SIG-M5 (cell line): ENCODE data around the gene PRKAB2.
"Not testable (repeated sequence)": the region's sequence is repeated elsewhere in the genome, so short reads cannot be mapped to it uniquely, and the experiment has no call there.

Experiments
- DNase-seq: peaks from one replicate; lab custom pipeline; 2025; lab: John Stamatoyannopoulos, UW

Gene PRKAB2

DNA sequence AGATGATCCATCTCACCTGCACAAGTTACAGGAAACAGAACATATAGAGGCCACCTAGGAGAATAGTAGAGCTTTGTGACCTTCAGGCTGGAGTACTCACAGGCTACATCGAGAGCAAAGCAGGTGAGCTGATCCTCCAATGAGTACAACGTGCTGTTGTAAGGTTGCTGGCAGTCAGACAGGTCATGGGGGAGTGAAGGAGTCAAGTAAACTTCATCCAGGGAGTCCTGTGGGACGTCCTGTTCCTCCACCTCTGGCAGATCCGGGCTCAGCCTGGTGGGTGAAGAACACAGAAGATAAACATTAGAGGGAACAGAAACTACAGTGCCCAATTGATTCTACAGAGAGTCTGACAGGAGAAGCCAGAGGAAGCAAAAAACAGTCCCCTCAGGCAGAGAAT is 62.5 kb downstream of the PRKAB2 start:
- no peak for DNase-seq

DNA sequence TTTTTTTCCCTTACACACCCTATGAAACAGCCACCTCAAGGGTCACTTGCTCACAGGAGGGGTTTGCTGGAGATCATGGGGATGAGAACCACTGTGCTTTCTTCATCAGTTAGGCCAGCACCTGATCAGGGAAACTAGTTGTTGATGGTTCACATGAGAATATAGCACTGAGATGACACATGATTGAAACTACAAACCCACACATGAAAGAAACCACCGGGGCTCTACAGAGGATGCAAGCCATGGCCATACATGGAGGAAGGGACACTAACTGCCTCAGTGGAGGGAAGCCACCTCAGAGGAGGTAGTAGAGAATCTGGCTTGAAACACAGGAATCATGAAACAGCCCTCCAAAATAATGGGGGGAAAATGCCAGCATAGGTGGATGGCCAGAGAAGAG is 63.2 kb downstream of the PRKAB2 start:
- no peak for DNase-seq

DNA sequence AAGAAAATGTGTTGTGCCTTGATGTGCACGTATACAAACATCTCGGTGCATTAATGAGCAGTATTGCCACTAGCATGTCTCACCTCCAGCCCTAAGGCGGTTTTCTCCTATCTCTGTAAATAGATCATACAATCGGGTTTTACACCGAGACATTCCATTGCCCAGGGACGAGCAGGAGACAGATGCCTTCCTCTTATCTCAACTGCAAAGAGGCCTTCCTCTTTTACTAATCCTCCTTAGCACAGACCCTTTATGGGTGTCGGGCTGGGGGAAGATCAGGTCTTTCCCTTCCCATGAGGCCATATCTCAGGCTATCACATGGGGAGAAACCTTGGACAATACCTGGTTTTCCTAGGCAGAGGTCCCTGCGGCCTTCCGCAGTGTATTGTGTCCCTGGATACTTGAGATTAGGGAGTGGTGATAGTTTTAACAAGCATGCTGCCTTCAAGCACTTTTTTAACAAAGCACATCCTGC is 65.8 kb downstream of the PRKAB2 start:
- not testable (repeated sequence) for DNase-seq

DNA sequence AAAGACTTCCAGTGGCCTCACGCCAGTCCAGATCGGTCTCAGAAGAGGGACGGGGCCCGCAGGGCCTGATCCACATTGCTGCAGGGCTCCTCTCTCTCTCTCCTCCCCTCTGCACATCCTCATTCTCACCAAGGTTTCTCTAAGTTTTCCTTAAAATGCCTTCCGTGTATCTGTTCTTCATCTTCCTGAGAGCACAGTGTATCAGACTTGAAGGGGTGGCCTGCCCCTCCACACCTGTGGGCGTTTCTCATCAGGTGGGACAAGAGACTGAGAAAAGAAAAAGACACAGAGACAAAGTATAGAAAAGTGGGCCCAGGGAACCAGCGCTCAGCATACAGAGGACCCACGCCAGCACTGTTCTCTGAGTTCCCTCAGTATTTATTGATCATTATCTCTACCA is 66.4 kb downstream of the PRKAB2 start:
- no peak for DNase-seq
